Mesendoderm (in vitro differentiated cells): ENCODE data around the gene RASGRP2.

Experiments used
- DNase-seq: peaks from one replicate; pipeline ENCODE4 v3.0.0; 2013
- H2AK5ac ChIP-seq: 2 replicates; pipeline ENCODE4 v1.6.1; 2013; ENCODE audit warnings: low read length, inconsistent platforms
- H2BK120ac ChIP-seq: 2 replicates; pipeline ENCODE4 v1.6.1; 2013; ENCODE audit warnings: low read depth, mild to moderate bottlenecking, low read length, moderate library complexity, mixed read lengths
- H2BK15ac ChIP-seq: replicated peaks from 2 replicates; pipeline ENCODE4 v1.6.1; 2013; ENCODE audit warnings: low read depth, mild to moderate bottlenecking, moderate library complexity
- H2BK5ac ChIP-seq: 2 replicates; pipeline ENCODE4 v1.6.1; 2013; ENCODE audit warnings: low read length, inconsistent platforms
- H3K18ac ChIP-seq: 2 replicates; pipeline ENCODE4 v1.6.1; 2013; ENCODE audit warnings: mild to moderate bottlenecking, low read length, mixed read lengths
- H3K23ac ChIP-seq: one replicate; pipeline ENCODE4 v1.6.1; 2013; ENCODE audit warnings: low read length
- H3K27ac ChIP-seq: 2 replicates; pipeline ENCODE4 v1.5.1; 2013; ENCODE audit warnings: low read depth, mild to moderate bottlenecking, inconsistent platforms, low read length, moderate library complexity
- H3K27me3 ChIP-seq: 2 replicates; pipeline ENCODE4 v1.6.1; 2013; ENCODE audit warnings: low read length, control low read depth, mild to moderate bottlenecking, inconsistent platforms; ENCODE audit not compliant: insufficient read depth, poor library complexity
- H3K36me3 ChIP-seq: 2 replicates; pipeline ENCODE4 v1.6.1; 2013; ENCODE audit warnings: low read length, inconsistent platforms; ENCODE audit not compliant: control insufficient read depth, insufficient read depth
- H3K4ac ChIP-seq: one replicate; pipeline ENCODE4 v1.6.1; 2013; ENCODE audit warnings: low read depth, mild to moderate bottlenecking, low read length, moderate library complexity
- H3K4me1 ChIP-seq: 2 replicates; pipeline ENCODE4 v1.6.1; 2013; ENCODE audit warnings: low read depth, low read length, inconsistent platforms; ENCODE audit not compliant: control insufficient read depth
- H3K4me2 ChIP-seq: 2 replicates; pipeline ENCODE4 v1.6.1; 2013; ENCODE audit warnings: low read length
- H3K4me3 ChIP-seq: 2 replicates; pipeline ENCODE4 v1.5.1; 2013; ENCODE audit warnings: mild to moderate bottlenecking, low read length
- H3K56ac ChIP-seq: one replicate; pipeline ENCODE4 v1.6.1; 2013; ENCODE audit warnings: low read length
- H3K79me1 ChIP-seq: 2 replicates; pipeline ENCODE4 v1.6.1; 2013; ENCODE audit warnings: low read length, inconsistent platforms
- H3K79me2 ChIP-seq: 2 replicates; pipeline ENCODE4 v1.6.1; 2013; ENCODE audit warnings: mild to moderate bottlenecking, low read length; ENCODE audit not compliant: control insufficient read depth, insufficient read depth
- H3K9ac ChIP-seq: 2 replicates; pipeline ENCODE4 v1.6.1; 2013; ENCODE audit warnings: low read length, inconsistent platforms
- H4K5ac ChIP-seq: one replicate; pipeline ENCODE4 v1.6.1; 2013; ENCODE audit warnings: low read length
- H4K8ac ChIP-seq: one replicate; pipeline ENCODE4 v1.6.1; 2013; ENCODE audit warnings: low read depth, mild to moderate bottlenecking, control low read depth, low read length, moderate library complexity
- WGBS: extraction: QIAGEN DNeasy Blood & Tissue Kit; methylation state at CpG from one replicate; pipeline ENCODE4 v1.1.7; 2013; ENCODE audit warnings: low lambda C conversion rate, missing lambda C conversion rate; ENCODE audit not compliant: insufficient coverage; ENCODE audit errors: extremely low coverage; 5-methylcytosine and 5-hydroxymethylcytosine counted together

Gene RASGRP2

DNA sequence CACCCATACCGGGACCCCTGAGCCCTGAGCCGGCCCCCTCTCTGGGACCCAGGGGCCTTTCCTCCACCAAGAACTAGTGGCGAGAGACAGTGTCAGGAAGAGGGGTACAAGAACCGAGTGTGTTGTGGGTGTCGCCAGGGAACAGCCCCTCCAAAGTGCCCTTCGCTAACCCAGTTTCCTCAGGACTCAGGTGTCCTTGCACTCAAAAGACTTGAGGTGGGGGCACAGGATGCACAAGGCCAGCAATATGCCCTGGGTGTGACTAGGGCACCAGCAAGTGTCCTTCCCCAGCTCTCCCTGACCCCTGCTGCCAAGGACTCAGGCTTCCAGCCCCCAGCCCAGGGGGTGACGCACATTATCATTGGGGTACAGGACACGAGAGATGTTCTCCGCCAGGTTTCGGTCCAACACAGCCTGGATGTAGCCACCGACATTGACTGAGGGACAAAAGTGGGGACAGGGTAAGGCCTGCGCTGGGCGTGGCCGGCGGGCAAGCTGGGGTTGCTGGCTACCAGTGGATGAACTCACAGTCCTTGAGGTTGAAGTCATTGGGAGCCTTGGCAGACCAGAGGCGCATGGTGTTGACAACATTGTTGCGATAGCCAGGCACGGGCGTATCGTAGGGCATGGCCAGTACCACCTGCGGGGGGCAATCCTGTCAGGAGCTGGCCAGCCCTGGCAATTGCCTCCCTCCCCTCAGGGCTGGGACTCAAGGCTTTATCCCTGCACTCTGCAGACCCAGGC, 11.1 kb upstream of the RASGRP2 start:
- no peak overlapping the region for H3K9ac ChIP-seq
- no peak for DNase-seq

DNA sequence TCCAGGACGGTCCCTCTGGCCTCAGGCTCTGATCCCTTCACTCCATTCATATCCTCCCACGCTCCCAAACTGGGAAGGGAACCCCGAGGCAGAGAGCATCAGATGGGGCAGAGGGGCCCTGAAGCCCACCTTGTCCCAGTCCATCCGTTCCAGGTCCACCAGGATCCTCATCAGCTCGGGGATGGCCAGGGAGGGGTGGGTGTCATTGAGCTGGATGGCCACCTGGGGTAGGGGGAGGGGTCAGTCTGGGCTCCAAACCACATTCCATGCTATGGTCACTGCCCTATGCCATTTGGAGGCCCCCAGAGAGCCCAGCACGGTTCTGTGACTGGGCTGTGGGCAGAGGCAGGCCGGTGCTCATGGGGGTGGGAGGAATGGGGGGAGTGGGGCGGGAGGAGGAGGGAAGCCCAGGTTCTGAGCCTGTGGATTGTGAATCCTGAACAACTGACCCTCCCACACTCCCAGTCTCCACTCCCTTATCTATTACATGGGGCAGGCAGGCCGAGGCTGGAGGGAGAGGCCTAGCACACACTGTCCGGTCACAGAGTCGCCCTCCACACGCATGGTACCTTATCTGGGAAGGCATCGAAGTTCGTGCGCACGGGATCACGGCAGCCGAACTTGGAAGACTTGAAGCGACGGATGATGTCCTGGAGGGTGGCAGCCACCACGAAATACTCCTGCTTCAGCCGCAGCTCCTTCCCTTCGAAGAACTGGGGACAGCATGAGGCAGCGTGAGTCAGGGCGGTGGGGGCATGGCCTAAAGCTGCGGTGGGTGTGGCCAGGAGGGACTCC, 10.4 kb upstream of the RASGRP2 start:
- whole genome bisulfite sequencing = no CpG with 5 or more reads among the region's 26 CpGs
- no peak overlapping the region for H3K27ac ChIP-seq
- no peak overlapping the region for H2BK120ac ChIP-seq

More for the DNA sequence above, 11.1 kb upstream of the RASGRP2 start:
- Histone ChIP-seq H2AK5ac (no peak overlapping the region), H4K8ac (no peak overlapping the region), H3K4ac (no peak overlapping the region), H4K5ac (no peak overlapping the region), H2BK15ac (no peak overlapping the region), H3K27ac (no peak overlapping the region), H3K4me1 (peaks cover 3% of the 10 kb centered on the region), H3K79me1 (no peaks in the 10 kb centered on the region), H3K4me3 (no peak overlapping the region), H3K4me2 (no peak overlapping the region), H3K18ac (no peak overlapping the region), H3K56ac (no peak overlapping the region), H3K36me3 (no peaks in the 10 kb centered on the region), H3K23ac (no peak overlapping the region), H3K79me2 (no peaks in the 10 kb centered on the region), H2BK5ac (no peak overlapping the region), H3K27me3 (no peaks in the 10 kb centered on the region), H2BK120ac (no peak overlapping the region)
- WGBS = no CpG with 5 or more reads among the region's 21 CpGs

DNA sequence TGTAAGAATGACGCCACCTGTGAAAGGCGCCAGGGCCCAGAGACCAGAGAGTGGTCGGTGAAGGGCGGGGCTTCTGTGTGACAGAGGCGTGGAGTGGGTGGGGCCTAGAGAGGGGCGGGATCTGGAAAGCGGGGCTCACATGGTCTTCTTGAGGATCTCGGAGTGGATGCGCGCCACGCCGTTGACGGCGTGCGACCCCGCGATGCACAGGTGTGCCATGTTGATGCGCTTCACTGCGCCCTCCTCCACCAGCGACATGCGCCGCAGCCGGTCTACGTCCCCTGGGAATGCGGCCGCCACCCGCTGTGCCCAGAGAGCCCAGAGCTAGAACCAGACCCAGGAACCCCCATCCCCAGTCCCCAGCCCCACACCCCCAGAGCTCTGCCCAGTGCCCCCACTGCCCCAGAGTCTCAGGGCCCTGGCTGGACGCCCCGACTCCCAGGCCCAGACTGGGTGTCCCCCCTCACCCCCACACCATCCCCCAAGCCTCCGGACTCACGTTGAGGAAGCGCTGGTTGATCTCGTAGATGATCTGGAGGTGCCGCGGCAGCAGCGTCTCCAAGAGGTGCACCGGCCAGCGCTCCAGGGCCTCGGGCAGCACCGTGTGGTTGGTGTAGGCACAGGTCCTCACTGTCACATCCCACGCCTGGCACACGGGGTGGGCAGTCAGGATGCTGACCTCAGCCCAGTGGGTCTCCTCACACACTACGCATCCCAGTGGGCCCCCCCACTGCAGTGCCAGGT, 9.6 kb upstream of the RASGRP2 start:
- no peaks in the 10 kb centered on the region for H3K79me2 ChIP-seq
- no peak overlapping the region for H3K9ac ChIP-seq
- H3K4me2 ChIP-seq = no peak overlapping the region
- no peak overlapping the region for H3K56ac ChIP-seq
- no peaks in the 10 kb centered on the region for H3K79me1 ChIP-seq
- no peak overlapping the region for H4K5ac ChIP-seq
- no peak overlapping the region for H2AK5ac ChIP-seq
- H2BK120ac ChIP-seq = no peak overlapping the region
- no peak overlapping the region for H3K4ac ChIP-seq
- no peaks in the 10 kb centered on the region for H3K4me1 ChIP-seq
- no peak overlapping the region for H3K23ac ChIP-seq
- H3K18ac ChIP-seq = no peak overlapping the region
- H4K8ac ChIP-seq = no peak overlapping the region
- H3K36me3 ChIP-seq = no peaks in the 10 kb centered on the region
- no peak for DNase-seq
- H2BK5ac ChIP-seq = no peak overlapping the region
- no CpG with 5 or more reads among the region's 43 CpGs for WGBS
- H2BK15ac ChIP-seq = no peak overlapping the region
- no peak overlapping the region for H3K4me3 ChIP-seq
- no peaks in the 10 kb centered on the region for H3K27me3 ChIP-seq
- no peak overlapping the region for H3K27ac ChIP-seq

More for the DNA sequence above, 10.4 kb upstream of the RASGRP2 start:
- H3K4me3 ChIP-seq = no peak overlapping the region
- no peak overlapping the region for H3K18ac ChIP-seq
- H4K5ac ChIP-seq = no peak overlapping the region
- no peak overlapping the region for H4K8ac ChIP-seq
- no peaks in the 10 kb centered on the region for H3K79me1 ChIP-seq
- H3K4me1 ChIP-seq = no peaks in the 10 kb centered on the region
- no peak overlapping the region for H2BK15ac ChIP-seq
- no peaks in the 10 kb centered on the region for H3K79me2 ChIP-seq
- no peak overlapping the region for H2AK5ac ChIP-seq
- no peaks in the 10 kb centered on the region for H3K27me3 ChIP-seq
- DNase-seq = no peak
- H3K4me2 ChIP-seq = no peak overlapping the region
- H3K23ac ChIP-seq = no peak overlapping the region
- no peak overlapping the region for H3K9ac ChIP-seq
- peak overlapping the region; percentile 34 for H3K56ac ChIP-seq
- H3K36me3 ChIP-seq = no peaks in the 10 kb centered on the region
- no peak overlapping the region for H3K4ac ChIP-seq
- H2BK5ac ChIP-seq = no peak overlapping the region

DNA sequence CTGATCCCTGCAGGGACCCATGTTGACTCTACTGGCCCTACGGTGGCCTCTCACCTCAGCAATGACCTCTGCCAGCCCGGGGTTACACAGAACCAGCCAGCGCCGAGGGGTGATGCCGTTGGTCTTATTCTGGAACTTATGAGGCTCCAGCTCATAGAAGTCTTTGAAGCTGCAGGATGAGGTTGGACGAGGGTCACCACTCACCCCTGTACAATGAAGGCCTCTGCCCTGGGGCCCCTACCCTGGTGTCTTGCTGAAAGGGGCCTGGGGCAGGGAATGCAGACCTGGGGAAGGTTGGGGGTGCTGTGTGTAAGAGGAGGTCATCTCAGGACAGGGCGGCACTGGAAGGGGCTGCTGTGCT, 9.1 kb upstream of the RASGRP2 start:
- no CpG with 5 or more reads among the region's 7 CpGs for WGBS
- Histone ChIP-seq H3K23ac (no peak overlapping the region), H3K4me2 (no peak overlapping the region), H2BK15ac (no peak overlapping the region), H3K9ac (no peak overlapping the region), H3K36me3 (no peaks in the 10 kb centered on the region), H4K8ac (no peak overlapping the region), H3K18ac (no peak overlapping the region), H3K56ac (no peak overlapping the region), H3K27ac (no peak overlapping the region), H2AK5ac (no peak overlapping the region), H3K4me1 (no peaks in the 10 kb centered on the region), H3K27me3 (no peaks in the 10 kb centered on the region), H3K79me1 (no peaks in the 10 kb centered on the region), H2BK5ac (no peak overlapping the region), H3K4ac (no peak overlapping the region), H3K4me3 (no peak overlapping the region), H3K79me2 (no peaks in the 10 kb centered on the region), H4K5ac (no peak overlapping the region), H2BK120ac (no peak overlapping the region)
- no peak for DNase-seq

DNA sequence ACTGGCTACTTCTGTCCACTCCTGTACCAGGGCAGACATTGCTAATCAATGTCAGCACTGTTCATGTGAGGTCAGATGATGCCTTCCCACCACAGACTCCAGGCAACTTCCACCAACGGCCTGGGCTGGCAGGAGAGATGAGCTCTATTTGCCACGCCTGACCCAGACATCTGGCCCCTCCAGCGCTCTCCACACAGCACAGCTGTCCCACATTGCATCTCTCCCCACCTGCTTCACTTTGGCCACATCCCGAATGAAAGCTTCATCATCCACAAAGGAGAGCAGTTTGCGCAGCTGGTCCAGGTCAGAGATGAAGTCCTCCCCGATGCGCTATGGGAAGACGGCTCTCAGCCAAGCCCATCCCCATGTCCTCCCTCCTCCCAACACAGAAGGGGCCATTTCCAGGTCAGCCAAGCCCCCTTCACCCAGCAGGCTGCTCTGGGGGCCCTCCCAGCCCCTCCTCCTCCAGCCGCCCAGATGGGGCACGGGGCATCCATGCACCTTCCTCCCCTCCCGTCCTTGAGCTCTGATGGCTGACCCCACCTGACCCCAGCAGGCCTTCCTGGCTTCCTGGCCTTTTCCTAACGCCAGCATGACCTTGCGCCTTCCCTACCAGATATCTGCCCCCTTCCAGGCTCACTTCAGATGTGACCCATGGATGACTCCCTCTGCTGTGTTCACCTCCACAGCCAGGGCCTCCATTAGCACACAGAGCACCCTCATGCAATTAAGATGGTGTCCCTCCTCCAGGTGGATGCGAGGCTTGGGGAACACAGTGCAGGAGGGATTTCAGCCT, 8.4 kb upstream of the RASGRP2 start:
- no peak overlapping the region for H2BK15ac ChIP-seq
- H3K36me3 ChIP-seq = no peaks in the 10 kb centered on the region
- H3K79me1 ChIP-seq = no peaks in the 10 kb centered on the region
- H3K27ac ChIP-seq = no peak overlapping the region
- no peak overlapping the region for H3K4me3 ChIP-seq
- H3K56ac ChIP-seq = no peak overlapping the region
- no peak overlapping the region for H4K5ac ChIP-seq
- H3K4ac ChIP-seq = no peak overlapping the region
- no peak overlapping the region for H2AK5ac ChIP-seq
- no peak for DNase-seq
- H3K79me2 ChIP-seq = no peaks in the 10 kb centered on the region
- WGBS = no CpG with 5 or more reads among the region's 14 CpGs
- no peak overlapping the region for H2BK120ac ChIP-seq
- H3K4me2 ChIP-seq = no peak overlapping the region
- H2BK5ac ChIP-seq = no peak overlapping the region
- H3K18ac ChIP-seq = no peak overlapping the region
- no peaks in the 10 kb centered on the region for H3K4me1 ChIP-seq
- no peak overlapping the region for H3K9ac ChIP-seq
- H4K8ac ChIP-seq = no peak overlapping the region
- no peaks in the 10 kb centered on the region for H3K27me3 ChIP-seq
- no peak overlapping the region for H3K23ac ChIP-seq
